HEK293T (cell line): ENCODE results near the gene PRKAR1B.

Source experiments
- BHLHE40 ChIP-seq: fragments of 450-650 bp; IDR thresholded peaks from 2 replicates; pipeline ENCODE4 v1.6.1; 2016; ENCODE audit warnings: mild to moderate bottlenecking, moderate library complexity, borderline replicate concordance
- CTBP1 ChIP-seq: fragments of 450-650 bp; IDR thresholded peaks from 2 replicates; pipeline ENCODE4 v1.6.1; 2016; ENCODE audit warnings: borderline replicate concordance
- ELF4 ChIP-seq: fragments of 450-650 bp; IDR thresholded peaks from 2 replicates; pipeline ENCODE4 v1.6.1; 2017; ENCODE audit warnings: antibody characterized with exemption
- FOXA1 ChIP-seq: fragments of 450-650 bp; IDR thresholded peaks from 2 replicates; pipeline ENCODE4 v1.6.1; 2016; ENCODE audit warnings: mild to moderate bottlenecking
- FOXM1 ChIP-seq: fragments of 450-650 bp; IDR thresholded peaks from 2 replicates; pipeline ENCODE4 v1.6.1; 2017; ENCODE audit warnings: mild to moderate bottlenecking, borderline replicate concordance
- HDGF ChIP-seq: fragments of 450-650 bp; IDR thresholded peaks from 2 replicates; pipeline ENCODE4 v1.6.1; 2017; ENCODE audit warnings: antibody characterized with exemption, borderline replicate concordance
- L3MBTL2 ChIP-seq: fragments of 450-650 bp; conservative IDR thresholded peaks from 2 replicates; pipeline ENCODE4 v1.6.1; 2016; ENCODE audit warnings: mild to moderate bottlenecking
- NFRKB ChIP-seq: fragments of 450-650 bp; IDR thresholded peaks from 2 replicates; pipeline ENCODE4 v1.6.1; 2016; ENCODE audit warnings: mild to moderate bottlenecking, moderate library complexity
- PKNOX1 ChIP-seq: fragments of 450-650 bp; IDR thresholded peaks from 2 replicates; pipeline ENCODE4 v1.6.1; 2016
- SP1 ChIP-seq: fragments of 450-650 bp; IDR thresholded peaks from 2 replicates; pipeline ENCODE4 v1.6.1; 2017
- SUZ12 ChIP-seq: fragments of 450-650 bp; IDR thresholded peaks from 2 replicates; pipeline ENCODE4 v1.6.1; 2016; ENCODE audit warnings: mild to moderate bottlenecking
- TARDBP ChIP-seq: fragments of 450-650 bp; IDR thresholded peaks from 2 replicates; pipeline ENCODE4 v1.6.1; 2016
- ZNF384 ChIP-seq: fragments of 450-650 bp; IDR thresholded peaks from 2 replicates; pipeline ENCODE4 v1.6.1; 2016

- TF ChIP-seq FOXA1 (no peak), SP1 (no peak), L3MBTL2 (no peak), SUZ12 (no peak), HDGF (no peak), ELF4 (no peak), TARDBP (no peak), BHLHE40 (no peak), ZNF384 (no peak), NFRKB (no peak), FOXM1 (no peak), CTBP1 (no peak), PKNOX1 (no peak)
Observed at GRCh38 chr7:536231-536630, 190.8 kb downstream of the PRKAR1B start.
